ENCODE measurements around the gene FSTL4. TPM values are rescaled to one million over a fixed set of nuclear protein-coding genes. Genes with fewer than 3 reads are reported as not detected.

Gene FSTL4
- total RNA-seq, 4 donors from 2014 or later: 0.27 TPM; not detected in 3

DNA sequence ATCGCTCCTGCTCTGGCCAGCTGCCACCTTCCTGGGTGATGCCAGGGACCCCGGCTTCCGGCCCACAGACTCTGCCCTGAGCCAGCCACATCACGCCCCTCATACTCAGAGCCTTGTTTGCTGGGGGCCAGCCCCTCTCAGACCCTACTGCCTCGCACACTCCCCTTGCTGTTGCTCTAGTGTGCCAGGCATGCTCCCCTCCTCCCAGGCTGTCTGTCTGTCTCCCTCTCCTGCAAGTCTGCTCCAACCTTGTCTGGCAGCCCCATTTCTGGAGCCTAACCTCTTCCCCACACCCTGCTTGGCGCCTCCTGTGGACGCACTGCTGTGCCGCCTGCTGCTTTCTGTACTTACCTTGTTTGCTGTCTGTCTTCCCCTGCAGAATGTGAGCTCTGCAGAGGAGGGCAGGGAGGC, 375.8 kb downstream of the FSTL4 start:
- no peak for DNase-seq

DNA sequence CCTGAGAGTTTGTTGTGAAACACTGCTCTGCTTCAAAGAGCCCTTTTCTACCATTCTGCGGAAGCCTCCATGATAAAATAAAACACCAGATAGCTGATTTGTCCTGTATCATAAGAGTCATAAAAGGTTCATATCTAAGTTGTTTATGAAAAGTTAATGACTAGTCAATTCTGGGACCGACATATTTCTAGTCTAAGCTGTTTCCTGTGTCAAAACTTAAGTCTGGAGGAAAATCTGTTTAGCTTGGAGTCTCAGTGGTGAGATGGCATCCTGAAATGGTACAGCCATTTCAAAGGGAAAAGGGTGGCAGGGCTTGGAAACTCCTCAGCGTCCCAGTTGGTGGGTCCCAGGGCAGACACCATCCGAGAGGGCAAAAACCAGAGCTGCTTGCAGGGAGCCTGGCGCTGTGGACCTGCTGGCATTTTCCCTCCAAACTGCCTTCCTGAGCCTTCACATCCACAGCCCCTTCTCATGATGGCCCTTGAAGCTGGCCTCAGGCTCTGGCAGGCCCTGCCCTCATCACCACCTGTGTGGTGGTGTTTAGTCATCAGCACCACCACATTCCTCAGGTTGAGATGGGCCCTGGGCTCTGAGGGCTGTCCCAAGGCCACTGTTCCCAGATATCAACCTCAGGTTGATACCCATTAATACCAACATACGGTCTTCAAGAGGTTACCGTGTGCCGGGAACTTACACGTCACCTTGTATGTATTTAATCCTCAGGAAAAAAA, 376.5 kb downstream of the FSTL4 start:
- in situ Hi-C loops (cut with MboI; ENCODE audit: low pct_ligation_motif_present in 1 of 4, low pct_unique_long_range_greater_than_20kb in 1 of 4, low sequenced_read_pairs in 3 of 4) (no loop called here), intact Hi-C loops (cut with DNase I; ENCODE audit: low total_unique reads) (no loop called here)
- Histone ChIP-seq H3K4me3 (no peak overlapping the region), H3K4me1 (peaks cover 0 to 17% (median 6%) of the 10 kb centered on the region in 4 donors), H3K27me3 (no peaks in the 10 kb centered on the region), H3K36me3 (no peaks in the 10 kb centered on the region), H3K27ac (no peak overlapping the region), H3K9me3 (no peaks in the 10 kb centered on the region)
- no peak for DNase-seq
- TF ChIP-seq EP300 (IDR thresholded peaks at IDR 0.05; ENCODE audit: low read depth): no peak
- WGBS, 2 donors (ENCODE audit: low coverage in 1 of 2): 68 to 92% methylated on average over 7 to 9 of the region's 9 CpGs

More for the DNA sequence above, 375.8 kb downstream of the FSTL4 start:
- WGBS, 2 donors (ENCODE audit: low coverage in 1 of 2): 85% methylated on average over 8 of the region's 8 CpGs; no CpG with 5 or more reads in 1 of the 2 donors
- TF ChIP-seq POLR2A (IDR thresholded peaks at IDR 0.05) (no peak), EP300 (IDR thresholded peaks at IDR 0.05; ENCODE audit: low read depth) (no peak), POLR2AphosphoS5 (IDR thresholded peaks at IDR 0.05) (no peak)
- TF ChIP-seq, protein P1, sequence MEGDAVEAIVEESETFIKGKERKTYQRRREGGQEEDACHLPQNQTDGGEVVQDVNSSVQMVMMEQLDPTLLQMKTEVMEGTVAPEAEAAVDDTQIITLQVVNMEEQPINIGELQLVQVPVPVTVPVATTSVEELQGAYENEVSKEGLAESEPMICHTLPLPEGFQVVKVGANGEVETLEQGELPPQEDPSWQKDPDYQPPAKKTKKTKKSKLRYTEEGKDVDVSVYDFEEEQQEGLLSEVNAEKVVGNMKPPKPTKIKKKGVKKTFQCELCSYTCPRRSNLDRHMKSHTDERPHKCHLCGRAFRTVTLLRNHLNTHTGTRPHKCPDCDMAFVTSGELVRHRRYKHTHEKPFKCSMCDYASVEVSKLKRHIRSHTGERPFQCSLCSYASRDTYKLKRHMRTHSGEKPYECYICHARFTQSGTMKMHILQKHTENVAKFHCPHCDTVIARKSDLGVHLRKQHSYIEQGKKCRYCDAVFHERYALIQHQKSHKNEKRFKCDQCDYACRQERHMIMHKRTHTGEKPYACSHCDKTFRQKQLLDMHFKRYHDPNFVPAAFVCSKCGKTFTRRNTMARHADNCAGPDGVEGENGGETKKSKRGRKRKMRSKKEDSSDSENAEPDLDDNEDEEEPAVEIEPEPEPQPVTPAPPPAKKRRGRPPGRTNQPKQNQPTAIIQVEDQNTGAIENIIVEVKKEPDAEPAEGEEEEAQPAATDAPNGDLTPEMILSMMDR (IDR thresholded peaks at IDR 0.05): no peak
- intact Hi-C loops (cut with DNase I; ENCODE audit: low total_unique reads): no loop called here
- in situ Hi-C loops (cut with MboI; ENCODE audit: low pct_ligation_motif_present in 1 of 4, low pct_unique_long_range_greater_than_20kb in 1 of 4, low sequenced_read_pairs in 3 of 4): no loop called here
- Histone ChIP-seq H3K36me3 (no peaks in the 10 kb centered on the region), H3K27ac (no peak overlapping the region), H3K4me3 (no peak overlapping the region), H3K27me3 (no peaks in the 10 kb centered on the region), H3K9me3 (no peaks in the 10 kb centered on the region), H3K4me1 (peaks cover 0 to 12% (median 4%) of the 10 kb centered on the region in 4 donors)

DNA sequence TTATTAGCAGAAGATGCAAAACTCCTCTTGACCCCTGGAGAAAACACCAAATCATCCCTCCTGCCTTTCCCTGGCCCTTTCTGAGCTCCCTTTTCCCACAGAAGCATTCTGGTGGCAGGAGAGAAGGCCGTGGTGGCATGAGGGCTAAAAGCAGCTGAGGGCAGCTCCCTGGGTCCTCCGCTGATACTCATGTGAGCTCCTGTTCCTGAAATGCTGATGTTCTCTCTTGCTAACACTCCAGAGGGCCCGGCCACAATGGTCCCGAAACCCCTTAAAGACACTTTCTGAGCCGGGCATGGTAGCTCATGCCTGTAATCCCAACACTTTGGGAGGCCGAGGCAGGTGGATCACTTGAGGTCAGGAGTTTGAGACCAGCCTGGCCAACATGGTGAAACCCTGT, 377.4 kb downstream of the FSTL4 start:
- Histone ChIP-seq H3K9me3 (no peaks in the 10 kb centered on the region), H3K4me1 (peaks cover 0 to 17% (median 6%) of the 10 kb centered on the region in 4 donors), H3K27ac (no peak overlapping the region), H3K27me3 (no peaks in the 10 kb centered on the region), H3K4me3 (no peak overlapping the region), H3K36me3 (no peaks in the 10 kb centered on the region)
- in situ Hi-C loops (cut with MboI; ENCODE audit: low pct_ligation_motif_present in 1 of 4, low pct_unique_long_range_greater_than_20kb in 1 of 4, low sequenced_read_pairs in 3 of 4): no loop called here
- WGBS, 2 donors (ENCODE audit: low coverage in 1 of 2): 92 to 94% methylated on average over 4 to 6 of the region's 6 CpGs
- no peak for TF ChIP-seq POLR2AphosphoS5 (IDR thresholded peaks at IDR 0.05)
- TF ChIP-seq, protein P1 (IDR thresholded peaks at IDR 0.05): no peak
- no peak for TF ChIP-seq EP300 (IDR thresholded peaks at IDR 0.05; ENCODE audit: low read depth)
- TF ChIP-seq POLR2A (IDR thresholded peaks at IDR 0.05): no peak
- intact Hi-C loops (cut with DNase I; ENCODE audit: low total_unique reads): no loop called here
- DNase-seq: no peak

DNA sequence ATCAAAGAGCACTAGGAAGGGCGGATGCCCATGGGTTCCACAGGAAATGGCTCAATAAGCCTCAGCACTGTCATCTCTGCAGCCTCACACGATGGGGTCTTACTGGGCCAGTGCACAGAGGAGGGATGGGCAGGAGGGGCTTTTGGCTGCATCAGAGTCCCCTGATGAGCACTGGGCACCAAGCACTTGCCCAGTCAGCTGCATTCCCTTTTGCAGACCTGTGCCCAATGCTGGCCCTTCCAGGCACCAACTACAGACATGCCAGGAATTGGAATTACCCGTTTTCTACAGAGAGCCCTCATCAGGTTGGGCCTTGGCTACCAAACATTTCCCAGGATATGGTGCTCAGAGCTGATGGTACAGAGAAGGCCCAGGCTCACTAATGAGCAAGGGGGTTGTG, 378.1 kb downstream of the FSTL4 start:
- DNase-seq: no peak
- 89% methylated on average over 3 of the region's 3 CpGs; no CpG with 5 or more reads in 1 of the 2 donors for WGBS, 2 donors (ENCODE audit: low coverage in 1 of 2)
- Histone ChIP-seq H3K27me3 (no peaks in the 10 kb centered on the region), H3K27ac (no peak overlapping the region), H3K4me3 (no peak overlapping the region), H3K36me3 (no peaks in the 10 kb centered on the region), H3K9me3 (no peaks in the 10 kb centered on the region), H3K4me1 (peaks cover 0 to 17% (median 6%) of the 10 kb centered on the region in 4 donors)
- TF ChIP-seq EP300 (IDR thresholded peaks at IDR 0.05; ENCODE audit: low read depth) (no peak), POLR2A (IDR thresholded peaks at IDR 0.05) (no peak), POLR2AphosphoS5 (IDR thresholded peaks at IDR 0.05) (no peak)
- TF ChIP-seq, protein P1 (IDR thresholded peaks at IDR 0.05): no peak
- intact Hi-C loops (cut with DNase I; ENCODE audit: low total_unique reads) (no loop called here), in situ Hi-C loops (cut with MboI; ENCODE audit: low pct_ligation_motif_present in 1 of 4, low pct_unique_long_range_greater_than_20kb in 1 of 4, low sequenced_read_pairs in 3 of 4) (no loop called here)

Measured in transverse colon (tissue), 4 donors.